GM12864 (cell line): ENCODE results near the gene KIRREL2.

ENCODE experiments used
- DNase-seq: peaks from one replicate; pipeline ENCODE4 v3.0.0-alpha.2; 2011; ENCODE audit warnings: low read depth
- H3K4me3 ChIP-seq: 2 replicates; pipeline ENCODE4 v1.5.1; 2011; ENCODE audit warnings: mild to moderate bottlenecking, low read depth, low read length, control low read depth
- CTCF ChIP-seq: IDR thresholded peaks from 2 replicates; pipeline ENCODE4 v1.5.1; 2011; ENCODE audit warnings: low read depth, mild to moderate bottlenecking, moderate library complexity, low read length, control low read depth, inconsistent platforms; ENCODE audit errors: missing control alignments

KIRREL2 gene

GRCh38 chr19:35899547-35900214 lies 43.0 kb downstream of the KIRREL2 start:
- peak; percentile 78 for DNase-seq

GRCh38 chr19:35901055-35901644 lies 44.4 kb downstream of the KIRREL2 start:
- H3K4me3 ChIP-seq, result peak overlapping the region; percentile 93
- DNase-seq, result no peak

More at GRCh38 chr19:35899547-35900214, 43.0 kb downstream of the KIRREL2 start:
- peak overlapping the region; percentile 93 for H3K4me3 ChIP-seq
- no peak for TF ChIP-seq CTCF

GRCh38 chr19:35901854-35902661 lies 45.3 kb downstream of the KIRREL2 start, which contains the start of gene HCST:
Gene HCST (plus strand): TSS chr19:35902529. CDS start chr19:35902594, 65 bp downstream.
- TF ChIP-seq CTCF, result no peak
- H3K4me3 ChIP-seq, result peak within 1 kb of the TSS; percentile 54
- peak; percentile 53 for DNase-seq

More at GRCh38 chr19:35901055-35901644, 44.4 kb downstream of the KIRREL2 start:
- TF ChIP-seq CTCF, result no peak

GRCh38 chr19:35902870-35903475 lies 46.3 kb downstream of the KIRREL2 start:
- peak overlapping the region; percentile 54 for H3K4me3 ChIP-seq
- no peak for DNase-seq
- no peak for TF ChIP-seq CTCF

GRCh38 chr19:35903550-35904179 lies 47.0 kb downstream of the KIRREL2 start:
- H3K4me3 ChIP-seq, result peak overlapping the region; percentile 54
- no peak for TF ChIP-seq CTCF
- peak; percentile 84 for DNase-seq

- TF ChIP-seq CTCF, result no peak
Observed at GRCh38 chr19:35904311-35905068, 47.8 kb downstream of the KIRREL2 start.

More at GRCh38 chr19:35904311-35905068, 47.8 kb downstream of the KIRREL2 start:
- DNase-seq, result no peak
- no peak overlapping the region for H3K4me3 ChIP-seq
